Nucleus accumbens (tissue), 56 donors: Measurements from ENCODE around the gene GEMIN2.
A peak's percentile ranks its signal among the peaks of the same experiment; 100 is the strongest.
"Not testable (repeated sequence)": the region's sequence is repeated elsewhere in the genome, so short reads cannot be mapped to it uniquely, and the experiment has no call there.

ENCODE experiments used
- DNase-seq, 56 donors: peaks; one replicate each; lab custom pipeline; 2025; lab: John Stamatoyannopoulos, UW

Gene GEMIN2

DNA sequence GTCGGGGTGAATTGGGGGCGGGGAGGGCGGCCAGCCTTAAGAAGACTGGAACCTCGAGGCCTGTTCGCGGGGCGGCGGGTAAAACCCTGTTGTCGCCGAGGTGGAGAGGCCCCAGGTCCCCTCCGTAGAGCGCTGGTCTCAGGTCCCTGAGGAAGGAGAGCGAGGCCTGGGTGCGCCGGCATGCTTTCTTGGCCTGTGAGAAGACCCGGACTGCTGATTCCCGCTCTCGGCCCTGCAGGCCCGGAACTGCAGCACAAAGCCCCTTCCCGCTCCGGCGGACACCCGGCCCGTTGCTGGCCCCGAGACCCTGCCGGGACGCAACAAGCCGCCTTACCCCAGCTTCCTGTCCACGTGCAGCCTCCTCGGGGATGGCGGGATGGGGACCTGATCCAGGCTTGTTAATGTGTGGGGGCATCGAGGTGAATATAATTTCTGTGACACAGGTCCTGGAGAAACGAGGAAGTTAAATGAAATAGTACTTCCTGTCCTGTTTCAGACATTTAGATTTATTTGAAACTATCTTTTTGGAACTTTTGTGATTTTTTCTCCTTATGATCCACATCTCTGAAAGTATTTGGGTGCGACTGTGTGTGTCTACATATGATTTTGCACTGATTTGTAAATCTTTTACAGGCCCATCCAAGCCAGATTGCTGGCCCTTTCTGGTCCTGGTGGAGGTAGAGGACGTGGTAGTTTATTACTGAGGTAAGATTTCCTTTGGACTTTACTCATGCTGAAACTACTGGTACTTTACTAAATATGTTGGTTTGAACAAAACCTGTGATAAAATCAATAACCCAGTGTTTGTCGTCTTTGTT, 61.5 kb downstream of the GEMIN2 start:
- DNase-seq: peak in 15 of 56 donors; percentile 28 to 75 (median 49)

DNA sequence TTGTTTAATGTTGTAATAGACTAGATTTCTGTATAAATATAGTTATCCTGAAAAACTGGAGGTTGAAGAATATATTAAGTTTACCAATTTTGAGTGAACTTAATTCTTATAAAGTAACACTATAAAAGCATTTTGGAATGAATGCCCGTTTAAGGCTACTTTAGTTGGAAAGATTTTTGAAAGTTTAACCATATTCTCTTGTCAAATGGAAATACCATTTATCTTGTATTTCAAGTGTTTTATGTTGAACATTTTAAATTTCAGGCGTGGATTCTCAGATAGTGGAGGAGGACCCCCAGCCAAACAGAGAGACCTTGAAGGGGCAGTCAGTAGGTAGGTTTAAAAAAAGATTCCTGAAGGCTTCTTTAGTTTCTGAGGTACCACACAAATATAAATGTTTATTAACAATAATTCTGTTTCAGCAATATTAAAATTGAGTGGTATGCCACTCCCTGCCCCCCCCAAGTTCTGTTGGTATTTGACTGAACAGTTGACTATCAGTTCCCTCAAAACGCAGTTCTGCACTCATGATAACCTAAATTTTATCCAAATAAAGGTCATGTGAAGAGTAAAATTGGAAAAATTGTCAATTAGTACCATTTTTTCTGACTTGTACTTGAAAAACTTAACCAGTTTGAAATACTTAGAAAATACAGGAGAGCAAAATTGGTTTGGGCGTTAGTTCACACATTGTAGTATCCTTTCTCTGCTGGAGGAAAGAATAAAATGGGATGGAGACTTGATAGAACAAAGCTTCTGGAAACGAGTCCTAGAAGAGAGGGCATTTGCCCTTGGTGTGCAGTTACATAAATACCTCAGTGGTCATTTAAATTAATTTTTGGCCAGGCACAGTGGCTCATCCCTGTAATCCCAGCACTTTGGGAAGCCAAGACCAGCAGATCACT, 62.4 kb downstream of the GEMIN2 start:
- DNase-seq: no peak

DNA sequence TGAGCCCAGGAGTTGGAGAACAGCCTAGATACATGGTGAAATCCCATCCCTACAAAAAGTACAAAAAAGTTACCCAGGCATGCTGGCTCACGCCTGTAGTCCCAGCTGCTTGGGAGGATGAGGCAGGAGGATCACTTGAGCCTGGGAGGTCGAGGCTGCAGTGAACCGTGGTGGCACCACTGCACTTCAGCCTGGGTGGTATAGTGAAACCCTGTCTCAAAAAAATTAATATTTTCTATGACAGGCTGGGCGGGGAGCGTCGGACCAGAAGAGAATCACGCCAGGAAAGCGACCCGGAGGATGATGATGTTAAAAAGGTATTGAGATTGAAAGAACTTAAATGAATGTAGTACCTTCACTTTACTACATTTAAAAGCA, 63.0 kb downstream of the GEMIN2 start:
- DNase-seq: no peak

DNA sequence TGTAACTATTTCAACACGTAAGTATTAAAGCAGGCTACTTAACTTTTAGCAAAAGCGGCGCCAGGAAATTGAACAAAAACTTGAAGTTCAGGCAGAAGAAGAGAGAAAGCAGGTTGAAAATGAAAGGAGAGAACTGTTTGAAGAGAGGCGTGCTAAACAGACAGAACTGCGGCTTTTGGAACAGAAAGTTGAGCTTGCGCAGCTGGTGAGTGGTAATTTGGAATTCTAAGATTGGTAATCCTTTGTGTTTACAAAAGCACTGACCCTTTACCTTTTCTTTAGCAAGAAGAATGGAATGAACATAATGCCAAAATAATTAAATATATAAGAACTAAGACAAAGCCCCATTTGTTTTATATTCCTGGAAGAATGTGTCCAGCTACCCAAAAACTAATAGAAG, 64.9 kb downstream of the GEMIN2 start:
- no peak for DNase-seq

DNA sequence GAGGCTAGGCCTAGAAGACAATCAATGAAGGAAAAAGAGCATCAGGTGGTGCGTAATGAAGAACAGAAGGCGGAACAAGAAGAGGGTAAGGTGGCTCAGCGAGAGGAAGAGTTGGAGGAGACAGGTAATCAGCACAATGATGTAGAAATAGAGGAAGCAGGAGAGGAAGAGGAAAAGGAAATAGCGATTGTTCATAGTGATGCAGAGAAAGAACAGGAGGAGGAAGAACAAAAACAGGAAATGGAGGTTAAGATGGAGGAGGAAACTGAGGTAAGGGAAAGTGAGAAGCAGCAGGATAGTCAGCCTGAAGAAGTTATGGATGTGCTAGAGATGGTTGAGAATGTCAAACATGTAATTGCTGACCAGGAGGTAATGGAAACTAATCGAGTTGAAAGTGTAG, 66.4 kb downstream of the GEMIN2 start:
- DNase-seq: no peak

DNA sequence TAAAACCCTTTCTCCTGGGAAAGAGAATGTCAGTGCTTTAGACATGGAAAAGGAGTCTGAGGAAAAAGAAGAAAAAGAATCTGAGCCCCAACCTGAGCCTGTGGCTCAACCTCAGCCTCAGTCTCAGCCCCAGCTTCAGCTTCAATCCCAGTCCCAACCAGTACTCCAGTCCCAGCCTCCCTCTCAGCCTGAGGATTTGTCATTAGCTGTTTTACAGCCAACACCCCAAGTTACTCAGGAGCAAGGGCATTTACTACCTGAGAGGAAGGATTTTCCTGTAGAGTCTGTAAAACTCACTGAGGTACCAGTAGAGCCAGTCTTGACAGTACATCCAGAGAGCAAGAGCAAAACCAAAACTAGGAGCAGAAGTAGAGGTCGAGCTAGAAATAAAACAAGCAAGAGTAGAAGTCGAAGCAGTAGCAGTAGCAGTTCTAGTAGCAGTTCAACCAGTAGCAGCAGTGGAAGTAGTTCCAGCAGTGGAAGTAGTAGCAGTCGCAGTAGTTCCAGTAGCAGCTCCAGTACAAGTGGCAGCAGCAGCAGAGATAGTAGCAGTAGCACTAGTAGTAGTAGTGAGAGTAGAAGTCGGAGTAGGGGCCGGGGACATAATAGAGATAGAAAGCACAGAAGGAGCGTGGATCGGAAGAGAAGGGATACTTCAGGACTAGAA, 67.0 kb downstream of the GEMIN2 start:
- no peak for DNase-seq

DNA sequence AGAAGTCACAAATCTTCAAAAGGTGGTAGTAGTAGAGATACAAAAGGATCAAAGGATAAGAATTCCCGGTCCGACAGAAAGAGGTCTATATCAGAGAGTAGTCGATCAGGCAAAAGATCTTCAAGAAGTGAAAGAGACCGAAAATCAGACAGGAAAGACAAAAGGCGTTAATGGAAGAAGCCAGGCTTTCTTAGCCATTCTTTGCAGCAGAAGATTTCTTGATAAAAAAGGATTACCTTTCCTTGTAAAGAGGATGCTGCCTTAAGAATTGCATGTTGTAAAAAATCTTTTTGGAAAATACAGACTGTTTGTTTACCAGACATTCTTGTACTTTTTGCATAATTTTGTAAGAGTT, 67.5 kb downstream of the GEMIN2 start:
- no peak for DNase-seq

DNA sequence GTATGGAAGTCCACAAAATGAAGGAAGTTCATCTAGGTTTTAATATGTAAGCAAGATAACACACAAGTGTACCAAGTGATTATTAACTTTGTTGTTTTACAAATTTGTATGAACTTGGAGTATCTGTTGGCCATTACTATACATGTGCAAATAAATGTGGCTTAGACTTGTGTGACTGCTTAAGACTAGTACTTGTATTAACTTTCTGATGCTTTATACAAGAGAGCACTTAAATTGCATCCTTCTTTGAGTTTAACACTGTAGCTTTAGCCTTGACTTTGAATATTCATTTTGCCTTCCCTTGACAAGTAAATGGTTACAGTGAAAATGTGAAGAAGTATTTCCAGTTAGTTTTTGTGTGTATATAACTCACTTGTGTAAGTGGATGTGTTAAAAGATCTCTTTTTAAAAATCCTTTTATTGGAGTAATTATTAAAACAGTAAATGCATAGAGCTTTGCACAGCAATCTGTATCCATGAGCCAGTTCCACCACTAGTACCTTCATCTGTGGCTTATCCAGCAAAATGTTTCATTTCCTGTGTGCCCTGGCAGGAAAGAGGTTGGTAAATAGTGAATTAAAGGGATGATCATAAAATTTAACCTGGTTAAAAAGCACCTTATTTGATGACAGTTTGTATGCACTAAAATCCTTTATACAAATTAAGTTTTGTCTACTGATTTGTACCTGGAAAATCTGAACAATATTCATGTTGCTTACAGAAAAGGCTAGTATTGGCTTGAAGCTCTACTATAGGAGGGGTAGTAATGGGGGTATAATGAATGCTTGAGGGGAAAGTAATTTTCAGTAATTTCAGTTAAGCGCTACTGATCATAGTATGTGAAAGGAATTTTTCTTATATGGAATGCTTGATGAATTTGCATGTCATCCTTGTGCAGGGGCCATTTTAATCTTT, 68.9 kb downstream of the GEMIN2 start:
- DNase-seq: no peak

DNA sequence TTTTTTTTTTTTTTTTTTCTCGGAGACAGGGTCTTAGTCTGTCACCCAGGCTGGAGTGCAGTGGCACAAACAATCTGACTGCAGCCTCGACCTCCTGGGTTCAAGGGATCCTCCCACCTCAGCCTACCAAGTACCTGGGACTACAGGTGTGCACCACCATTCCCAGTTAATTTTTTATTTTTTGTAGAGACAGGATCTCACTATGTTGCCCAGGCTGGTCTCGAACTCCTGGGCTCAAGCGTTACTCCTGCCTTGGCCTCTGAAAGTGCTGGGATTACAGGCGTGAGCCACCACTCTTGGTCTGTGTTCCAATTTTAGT, 69.5 kb downstream of the GEMIN2 start:
- not testable (repeated sequence) for DNase-seq

DNA sequence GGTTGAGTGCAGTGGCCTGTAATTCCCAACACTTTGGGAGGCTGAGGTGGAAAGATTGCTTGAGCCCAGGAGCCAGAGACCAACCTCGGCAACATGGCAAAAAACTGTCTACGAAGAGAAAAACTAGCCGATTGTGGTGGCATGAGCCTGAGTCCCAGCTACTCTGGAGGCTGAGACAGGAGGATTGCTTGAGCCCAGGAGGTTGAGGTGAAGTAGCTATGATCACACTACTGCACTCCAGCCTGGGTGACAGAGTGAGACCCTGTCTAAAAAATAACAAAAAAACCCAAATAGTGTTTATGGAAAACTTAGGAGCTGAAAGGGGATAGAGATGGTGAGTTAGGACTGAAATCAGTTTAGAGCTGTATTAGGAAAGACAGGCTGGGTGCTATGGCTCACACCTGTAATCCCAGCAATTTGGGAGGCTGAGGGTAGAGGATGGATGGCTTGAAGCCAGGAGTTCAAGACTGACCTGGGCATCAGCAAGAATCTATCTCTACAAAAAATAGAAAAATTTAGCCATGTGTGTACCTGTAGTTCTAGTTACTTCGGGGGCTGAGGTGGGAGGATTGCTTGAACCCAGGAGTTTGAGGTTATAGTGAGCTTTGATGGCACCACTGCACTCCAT, 70.6 kb downstream of the GEMIN2 start:
- no peak for DNase-seq

DNA sequence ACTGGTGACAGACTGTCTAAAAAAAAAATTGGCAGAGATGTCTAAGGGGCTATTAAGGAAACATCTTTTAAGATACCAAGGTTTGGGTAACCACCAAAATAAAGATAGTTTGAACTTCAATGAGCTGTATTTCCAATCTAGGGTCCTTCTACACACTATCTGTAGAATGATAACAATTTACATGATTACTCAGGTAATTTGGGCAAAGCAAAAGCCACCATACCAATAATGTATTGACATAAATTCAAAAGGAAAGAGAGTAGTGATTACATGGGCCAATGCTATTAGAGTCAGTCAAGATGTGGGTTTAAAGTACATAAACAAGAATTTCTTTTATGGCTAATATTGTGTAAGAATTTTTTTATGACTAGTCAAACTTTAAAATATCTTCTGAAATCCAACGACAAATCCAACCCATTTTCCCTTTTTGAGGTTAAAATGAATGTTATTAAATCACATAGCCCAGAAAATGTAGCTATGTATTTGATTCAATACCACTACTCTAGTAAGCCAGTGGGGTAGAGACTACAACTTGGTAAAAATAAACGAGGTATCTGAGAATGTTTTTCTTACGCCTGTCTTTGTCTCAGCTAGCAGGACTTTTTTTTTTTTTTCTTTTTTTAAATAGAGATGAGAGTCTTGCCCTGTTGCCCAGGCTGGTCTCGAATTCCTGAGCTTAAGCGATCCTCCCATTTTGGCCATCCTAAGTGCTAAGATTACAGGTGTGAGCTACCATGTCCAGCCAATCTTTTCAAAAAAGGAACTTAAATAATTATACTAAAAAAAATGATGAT, 71.3 kb downstream of the GEMIN2 start:
- DNase-seq: no peak
